Ovary (tissue), 9 donors: ENCODE results near the gene NBEAL2. TPM values are rescaled to one million over a fixed set of nuclear protein-coding genes. Genes with fewer than 3 reads are reported as not detected.

Source experiments
- DNase-seq, 5 donors: peaks; one replicate each; pipeline ENCODE4 v3.0.0-alpha.2; 2019 to 2020
- H3K27ac ChIP-seq, 2 donors: fragments of 200-600 bp; one replicate each; pipeline versions ENCODE4 v1.5.1 to v1.8.0; 2019 to 2022
- H3K27me3 ChIP-seq: fragments of 200-600 bp; one replicate; pipeline ENCODE4 v1.8.0; 2022
- H3K36me3 ChIP-seq: fragments of 200-600 bp; sonication (generic); one replicate; pipeline ENCODE4 v1.5.1; 2019
- H3K4me1 ChIP-seq: one replicate; pipeline ENCODE4 v1.8.1; 2013; ENCODE audit warnings: mild to moderate bottlenecking, moderate library complexity; ENCODE audit not compliant: insufficient read depth
- H3K4me3 ChIP-seq: fragments of 200-600 bp; sonication (generic); one replicate; pipeline ENCODE4 v1.5.1; 2017
- H3K9me3 ChIP-seq, 2 donors: fragments of 200-600 bp in 1 of 2; sonication (generic) in 1 of 2; one replicate each; pipeline versions ENCODE4 v1.5.1 to v1.8.1; 2013 to 2019; ENCODE audit warnings: mild to moderate bottlenecking in 1 of 2, moderate library complexity in 1 of 2
- CTCF ChIP-seq, 3 donors: fragments of 450-650 bp in 2 of 3; fragments of 200-600 bp in 1 of 3; IDR thresholded peaks; one replicate each; pipeline versions ENCODE4 v1.5.1 to v1.8.0; 2016 to 2022; ENCODE audit warnings: antibody characterized with exemption in 3 of 3, mild to moderate bottlenecking in 1 of 3
- EP300 ChIP-seq: sonication (generic); formaldehyde crosslinking; IDR thresholded peaks from one replicate; pipeline ENCODE4 v1.6.1; 2017; ENCODE audit warnings: antibody characterized with exemption
- POLR2A ChIP-seq: fragments of 450-650 bp; IDR thresholded peaks from one replicate; pipeline ENCODE4 v1.6.1; 2017; ENCODE audit warnings: antibody characterized with exemption, mild to moderate bottlenecking, moderate library complexity
- WGBS, 3 donors: extraction: QIAGEN DNeasy Blood & Tissue Kit in 1 of 3; methylation state at CpG; one replicate each; pipeline versions ENCODE4 v1.1.5 to v1.1.7; 2013 to 2017; 5-methylcytosine and 5-hydroxymethylcytosine counted together
- intact Hi-C, 4 donors: fragments of 100-400 bp; cut with DNase I; formaldehyde crosslinking; loops; one replicate each; pipeline versions ENCODE4 v1.11.0 to v1.15.1; 2022 to 2023
- polyA plus RNA-seq, 2 donors: library from polyadenylated mRNA; stranded (reverse); fragments of 200-250 nt in 1 of 2; fragments of 350-450 nt in 1 of 2; fragmentation: Illumina TruSeq in 1 of 2; extraction: RNeasy Lipid Tissue Mini Kit (QIAGEN cat#74804) in 1 of 2; gene quantifications; one replicate each; pipeline ENCODE4 v1.2.3, GENCODE V29; 2013 to 2014
- total RNA-seq, 7 donors: library from RNA; depleted of rRNA in 2 of 7; stranded (reverse); fragments of >200 nt in 2 of 7; fragmentation: NEBNext Ultra II Directional in 3 of 7; extraction: Animal tissue kit (Norgen Biotek cat#: 25700) in 3 of 7; gene quantifications; one replicate each; pipeline versions ENCODE4 v1.1.0 to v1.2.4, GENCODE V29; 2016 to 2023
- donor health status: DM: no; HTN: no; CAD: no; lungs with moderate emphysema.
- donor health status: DM: no; HTN: no; CAD: no.
- donor health status: Bipolar disorder and iron deficiency.
- donor health status: DM: yes; HTN: yes; CAD: no.
- donor health status: DM: no; HTN: no; CAD: no.
- donor health status: DM: yes; HTN: yes; CAD: no.

NBEAL2 gene
- total and polyA plus RNA-seq, 9 donors = 3.4 to 19.1 (median 13.7) TPM

DNA sequence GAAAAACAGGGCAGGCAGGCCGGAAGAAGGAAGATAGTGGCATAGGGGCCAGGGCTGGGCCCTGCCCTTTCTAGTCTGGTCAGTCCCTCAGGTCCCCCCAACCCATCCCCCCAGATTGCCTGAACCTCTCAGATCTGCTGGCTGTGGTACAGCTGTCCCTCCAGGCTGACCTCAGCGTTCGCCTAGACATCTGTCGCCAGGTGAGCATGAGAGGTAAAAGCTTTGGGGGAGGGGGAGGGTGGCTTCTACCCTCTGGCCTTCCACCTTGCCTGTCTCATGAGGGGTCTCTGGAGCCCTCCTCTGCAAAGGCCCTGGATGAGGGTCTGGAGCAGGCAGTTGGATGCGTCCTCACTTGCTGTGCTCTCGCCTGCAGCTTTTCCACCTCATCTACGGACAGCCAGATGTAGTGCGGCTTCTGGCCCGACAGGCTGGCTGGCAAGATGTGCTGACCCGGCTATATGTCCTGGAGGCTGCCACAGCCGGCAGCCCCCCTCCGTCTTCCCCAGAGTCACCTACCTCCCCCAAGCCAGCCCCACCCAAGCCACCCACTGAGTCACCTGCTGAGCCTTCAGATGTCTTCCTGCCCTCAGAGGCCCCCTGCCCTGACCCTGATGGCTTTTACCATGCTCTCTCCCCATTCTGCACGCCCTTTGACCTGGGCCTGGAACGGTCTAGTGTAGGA is 20.2 kb downstream of the NBEAL2 start:
- no peak for TF ChIP-seq EP300
- no peak for TF ChIP-seq CTCF (IDR thresholded peaks at IDR 0.05)
- TF ChIP-seq POLR2A = no peak
- 86 to 90% (median 90%) methylated on average over 14 of the region's 14 CpGs for WGBS, 3 donors
- Histone ChIP-seq H3K36me3 (no peaks in the 10 kb centered on the region), H3K27ac (no peak overlapping the region), H3K4me1 (no peaks in the 10 kb centered on the region), H3K9me3 (no peaks in the 10 kb centered on the region), H3K4me3 (no peak overlapping the region), H3K27me3 (no peaks in the 10 kb centered on the region)
- no peak for DNase-seq
- intact Hi-C loops = loop anchor here in 1 of 4 donors (5.0 to 10.0 kb wide), 2 partner anchors 77 to 295 kb away; partner anchors contain the start of gene TMIE

- no peak for TF ChIP-seq CTCF (IDR thresholded peaks at IDR 0.05)
- no peak for DNase-seq
- H3K9me3 ChIP-seq = no peaks in the 10 kb centered on the region
- intact Hi-C loops = loop anchor here in 1 of 4 donors (10.0 kb wide), 1 partner anchor 296 kb away; the partner anchor contains the start of gene TMIE
- H3K4me1 ChIP-seq = no peaks in the 10 kb centered on the region
- H3K27ac ChIP-seq = no peak overlapping the region
- H3K36me3 ChIP-seq = no peaks in the 10 kb centered on the region
- 93 to 97% (median 94%) methylated on average over 10 of the region's 10 CpGs for WGBS, 3 donors
- no peak overlapping the region for H3K4me3 ChIP-seq
- no peaks in the 10 kb centered on the region for H3K27me3 ChIP-seq
Observed at GRCh38 chr3:47000198-47000815, 20.8 kb downstream of the NBEAL2 start.

- TF ChIP-seq EP300 = no peak
- no peak for TF ChIP-seq POLR2A
- TF ChIP-seq CTCF (IDR thresholded peaks at IDR 0.05) = no peak
- no peak overlapping the region for H3K4me3 ChIP-seq
- 89 to 94% (median 93%) methylated on average over 22 to 25 of the region's 25 CpGs for WGBS, 3 donors
- peak in 1 of 5 donors; percentile 30 for DNase-seq
- intact Hi-C loops = loop anchor here in 1 of 4 donors (10.0 kb wide), 1 partner anchor 296 kb away; the partner anchor contains the start of gene TMIE
- H3K27ac ChIP-seq = no peak overlapping the region
- H3K27me3 ChIP-seq = no peaks in the 10 kb centered on the region
- H3K4me1 ChIP-seq = no peaks in the 10 kb centered on the region
- H3K36me3 ChIP-seq = no peaks in the 10 kb centered on the region
- no peaks in the 10 kb centered on the region for H3K9me3 ChIP-seq
Observed at GRCh38 chr3:47000922-47001730, 21.7 kb downstream of the NBEAL2 start.

- intact Hi-C loops = loop anchor here in 1 of 4 donors (10.0 kb wide), 1 partner anchor 297 kb away; the partner anchor contains the start of gene TMIE
- peak in 1 of 5 donors; percentile 30 for DNase-seq
- WGBS, 3 donors = 96% methylated on average over 16 of the region's 16 CpGs
- no peaks in the 10 kb centered on the region for H3K36me3 ChIP-seq
- H3K27ac ChIP-seq = no peak overlapping the region
- H3K4me3 ChIP-seq = no peak overlapping the region
- no peaks in the 10 kb centered on the region for H3K27me3 ChIP-seq
- H3K9me3 ChIP-seq = no peaks in the 10 kb centered on the region
- H3K4me1 ChIP-seq = no peaks in the 10 kb centered on the region
- TF ChIP-seq CTCF (IDR thresholded peaks at IDR 0.05) (no peak), EP300 (no peak), POLR2A (no peak)
Observed at GRCh38 chr3:47001731-47002170, 22.3 kb downstream of the NBEAL2 start.
